ENCODE measurements around the gene MICAL2.

The MICAL2 gene

GRCh38 chr11:12291766-12292165 lies 181.4 kb downstream of the MICAL2 start:
- DNase-seq: no peak

- DNase-seq: no peak
These were observed 182.4 kb downstream of the MICAL2 start for GRCh38 chr11:12292766-12293165.

- DNase-seq: no peak
These were observed 183.1 kb downstream of the MICAL2 start for GRCh38 chr11:12293486-12293885.

GRCh38 chr11:12294613-12295012 lies 184.2 kb downstream of the MICAL2 start:
- DNase-seq: no peak

DNA sequence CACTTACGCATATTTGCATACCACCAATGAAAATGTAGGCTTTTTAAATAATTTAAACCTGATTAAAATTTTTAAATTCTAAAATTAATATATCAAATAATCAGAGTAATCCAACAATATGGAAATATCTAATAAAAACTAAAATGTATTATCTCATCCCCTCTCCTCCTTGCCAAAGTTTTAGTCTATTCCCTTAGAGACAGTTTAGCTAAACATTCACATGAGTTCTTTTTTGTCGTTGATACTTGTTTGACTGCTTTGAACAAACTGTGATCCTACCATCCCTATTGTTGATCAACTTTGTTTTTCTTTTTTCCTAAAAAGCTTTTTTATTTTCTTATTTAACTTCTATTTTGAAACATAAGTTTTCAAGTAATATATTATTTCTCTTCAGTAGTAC lies 185.6 kb downstream of the MICAL2 start:
- no peak for DNase-seq

GRCh38 chr11:12298610-12299009 lies 188.2 kb downstream of the MICAL2 start:
- no peak for DNase-seq

DNA sequence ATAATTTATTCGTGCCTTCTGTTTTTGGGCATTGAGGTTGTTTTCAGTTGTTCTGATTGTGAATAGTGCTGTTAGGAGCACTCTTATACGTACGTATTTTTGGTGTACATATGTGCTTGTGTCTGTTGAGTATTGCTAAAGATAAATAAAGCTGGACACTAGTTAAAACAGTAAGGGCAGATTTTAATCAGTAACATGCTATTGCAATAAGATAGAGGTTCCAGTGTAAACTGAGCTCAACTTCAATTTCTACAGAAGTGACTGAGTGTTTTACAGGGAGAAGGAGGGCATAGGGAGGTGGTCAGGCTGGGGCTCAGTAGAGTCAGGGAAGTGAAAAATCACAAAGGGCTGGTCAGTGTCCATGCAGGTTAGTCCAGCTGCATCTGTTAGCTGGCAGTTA lies 191.0 kb downstream of the MICAL2 start:
- no peak for DNase-seq

DNA sequence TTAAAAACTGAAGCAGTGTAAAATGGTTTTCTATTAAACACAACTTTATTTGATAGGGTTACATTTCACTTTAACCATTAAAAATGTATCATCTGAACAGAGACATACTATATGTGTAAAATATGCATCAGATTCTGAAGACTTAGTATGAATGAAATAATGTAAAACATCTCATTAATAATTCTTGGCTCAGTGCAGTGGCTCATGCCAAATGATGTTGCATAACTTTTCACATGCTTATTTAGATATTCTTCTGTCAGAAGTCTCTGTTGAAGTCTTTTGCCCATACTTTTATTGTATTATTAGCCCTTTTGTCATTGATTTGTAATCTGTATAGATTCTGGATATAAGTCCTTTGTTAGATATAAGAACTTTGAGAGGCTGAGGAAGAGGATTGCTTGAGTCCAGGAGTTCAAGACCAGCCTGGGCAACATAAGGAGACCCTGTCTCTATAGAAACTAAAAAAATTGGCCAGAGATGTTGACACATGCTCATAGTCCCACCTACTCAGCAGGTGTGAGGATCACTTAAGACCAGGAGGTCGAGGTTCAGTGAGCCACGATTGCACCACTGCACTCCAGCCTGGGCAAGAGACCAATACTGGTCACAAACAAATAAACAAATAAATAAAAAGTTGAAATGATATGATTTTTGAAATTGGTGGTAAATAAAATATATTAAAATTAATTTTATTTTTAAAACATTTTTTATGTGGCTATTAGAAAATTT lies 193.2 kb downstream of the MICAL2 start:
- DNase-seq: no peak

DNA sequence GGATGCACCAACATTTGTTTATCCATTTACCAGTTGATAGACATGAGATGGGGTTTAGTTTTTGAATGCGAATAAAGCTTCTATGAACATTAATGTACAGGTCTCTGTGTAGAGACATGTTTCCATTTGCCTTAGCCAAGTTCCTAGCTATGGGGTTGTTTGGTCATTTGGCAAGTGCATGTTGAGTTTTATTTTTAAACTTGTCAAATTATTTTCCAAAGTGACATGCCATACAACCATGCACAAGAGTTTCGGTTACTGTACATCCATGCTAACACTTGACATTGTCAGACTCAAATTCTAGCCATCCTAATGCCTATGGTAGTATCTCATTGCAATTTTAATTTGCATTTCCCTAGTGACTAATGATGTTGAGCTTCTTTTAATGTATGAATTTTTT lies 196.4 kb downstream of the MICAL2 start:
- no peak for DNase-seq

DNA sequence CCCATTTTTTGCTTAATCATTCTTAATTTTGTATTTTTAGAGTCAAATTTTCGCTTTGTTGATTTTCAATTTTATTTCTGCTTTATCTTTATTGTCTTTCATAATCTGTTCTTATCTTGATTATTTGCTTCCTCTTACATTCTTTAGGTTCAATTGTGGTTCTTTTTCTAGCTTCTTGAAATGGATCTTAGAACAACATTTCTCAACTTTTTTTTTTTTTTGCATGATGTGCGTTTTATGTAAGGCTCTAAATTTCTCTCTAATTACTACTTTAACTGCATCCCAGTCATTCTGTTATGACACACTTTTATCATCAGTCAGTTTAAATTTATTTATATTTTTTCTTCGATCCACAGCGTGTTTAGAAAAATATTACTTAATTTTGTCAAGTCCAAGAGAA lies 201.7 kb downstream of the MICAL2 start:
- DNase-seq: no peak
